Non-pigmented ciliary epithelial cell (primary cell): ENCODE results near the gene SERPINA9.
"Not testable (repeated sequence)": the region's sequence is repeated elsewhere in the genome, so short reads cannot be mapped to it uniquely, and the experiment has no call there.

Experiments
- DNase-seq: peaks from one replicate; pipeline ENCODE4 v3.0.0-alpha.2; 2010; ENCODE audit warnings: low read depth

SERPINA9 gene

GRCh38 chr14:94476023-94476422 is at the start of gene SERPINA9:
SERPINA9 (minus strand) TSS chr14:94476197; CDS start chr14:94469840, 6,357 bp downstream.
- DNase-seq, result no peak

- DNase-seq, result no peak
These were observed 48.1 kb upstream of the SERPINA9 start for GRCh38 chr14:94524093-94524492.

- DNase-seq, result no peak
These were observed 47.3 kb upstream of the SERPINA9 start for GRCh38 chr14:94523265-94523664.

GRCh38 chr14:94522115-94522724 is 46.2 kb upstream of the SERPINA9 start:
- DNase-seq, result no peak

GRCh38 chr14:94521375-94522114 is 45.5 kb upstream of the SERPINA9 start:
- no peak for DNase-seq

GRCh38 chr14:94517641-94518257 is 41.8 kb upstream of the SERPINA9 start:
- no peak for DNase-seq

- DNase-seq, result no peak
These were observed 41.2 kb upstream of the SERPINA9 start for GRCh38 chr14:94517248-94517640.

- DNase-seq, result no peak
These were observed 39.9 kb upstream of the SERPINA9 start for GRCh38 chr14:94515856-94516255.

GRCh38 chr14:94515426-94515825 is 39.4 kb upstream of the SERPINA9 start:
- DNase-seq, result no peak

- no peak for DNase-seq
These were observed 38.4 kb upstream of the SERPINA9 start for GRCh38 chr14:94514351-94514750.

GRCh38 chr14:94510481-94510880 is 34.5 kb upstream of the SERPINA9 start:
- not testable (repeated sequence) for DNase-seq

GRCh38 chr14:94509356-94509755 is 33.4 kb upstream of the SERPINA9 start, which contains the start of gene SERPINA12:
SERPINA12 (minus strand) TSS chr14:94509469; CDS start chr14:94498397, 11,072 bp downstream.
- DNase-seq, result no peak

GRCh38 chr14:94505641-94506040 is 29.6 kb upstream of the SERPINA9 start:
- DNase-seq, result no peak

GRCh38 chr14:94505206-94505605 is 29.2 kb upstream of the SERPINA9 start:
- no peak for DNase-seq

GRCh38 chr14:94501588-94502516 is 25.9 kb upstream of the SERPINA9 start:
- no peak for DNase-seq

GRCh38 chr14:94500264-94500663 is 24.3 kb upstream of the SERPINA9 start:
- DNase-seq, result no peak

- DNase-seq, result no peak
These were observed 23.7 kb upstream of the SERPINA9 start for GRCh38 chr14:94499673-94500072.

GRCh38 chr14:94498215-94498614 is 22.2 kb upstream of the SERPINA9 start:
- no peak for DNase-seq

GRCh38 chr14:94494085-94494484 is 18.1 kb upstream of the SERPINA9 start:
- no peak for DNase-seq

- DNase-seq, result no peak
These were observed 15.5 kb upstream of the SERPINA9 start for GRCh38 chr14:94491511-94491910.

GRCh38 chr14:94489336-94489735 is 13.3 kb upstream of the SERPINA9 start:
- no peak for DNase-seq

- no peak for DNase-seq
These were observed 10.9 kb upstream of the SERPINA9 start for GRCh38 chr14:94486883-94487282.
